GM12878 (cell line): Measurements from ENCODE around the gene PRMT7. TPM values are rescaled to one million over a fixed set of nuclear protein-coding genes. Genes with fewer than 3 reads are reported as not detected.

Experiments used
- ATAC-seq: fragments of 200-7000 bp; cut with Tn5 transposase; 3 replicates; pipeline ENCODE4 v1.9.1; 2020; ENCODE audit warnings: mild to moderate bottlenecking, moderate library complexity
- BruUV-seq: library from RNA; stranded (reverse); fragments of 400-500 nt; replicated peaks from 2 replicates; lab custom pipeline; 2021; lab: Mats Ljungman, UMichigan
- CTCF ChIA-PET: fragments of 300-600 bp; sonication (Branson Sonifier 250); formaldehyde crosslinking; extraction: SDS; loops from one replicate; lab custom pipeline; 2021; ENCODE audit warnings: inconsistent platforms; lab: Yijun Ruan, JAX
- POLR2A ChIA-PET: fragments of 350-600 bp; formaldehyde crosslinking; extraction: SDS; loops from one replicate; lab custom pipeline; 2021; ENCODE audit warnings: inconsistent platforms; lab: Charles Lee
- RAD21 ChIA-PET: fragments of 300-600 bp; sonication (Branson Sonifier 250); formaldehyde crosslinking; loops from one replicate; lab custom pipeline; 2023; ENCODE audit warnings: antibody characterized with exemption; ENCODE audit not compliant: unreplicated experiment; lab: Charles Lee
- SMC1A ChIA-PET: fragments of 300-600 bp; sonication (Branson Sonifier 250); formaldehyde crosslinking; loops from one replicate; lab custom pipeline; 2023; ENCODE audit not compliant: unreplicated experiment, uncharacterized antibody; lab: Charles Lee
- DNase-seq: peaks from one replicate; pipeline ENCODE4 v3.0.0-alpha.2; 2011; ENCODE audit warnings: low read depth, low spot score
- FAIRE-seq: peaks from 3 replicates; lab custom pipeline; 2011; peaks lifted over from hg19 to GRCh38; lab: Jason Lieb, UNC
- H2AFZ ChIP-seq: 2 replicates; pipeline ENCODE4 v1.6.0; 2011; ENCODE audit warnings: low read depth, low read length, control low read depth; ENCODE audit not compliant: control insufficient read depth
- H3K27ac ChIP-seq: 2 replicates; pipeline ENCODE4 v1.5.1; 2011; ENCODE audit warnings: control low read depth; ENCODE audit not compliant: control insufficient read depth, insufficient read depth
- H3K27me3 ChIP-seq, 2 experiments: replicated peaks in 1 of 2; 2 replicates each; pipeline versions ENCODE4 v1.6.0 to v1.6.1; 2011; ENCODE audit warnings: low read length in 1 of 2; ENCODE audit not compliant: control insufficient read depth in 2 of 2, insufficient read depth in 2 of 2
- H3K36me3 ChIP-seq, 2 experiments: 2 replicates each; pipeline ENCODE4 v1.5.1; 2011; ENCODE audit warnings: low read length in 1 of 2; ENCODE audit not compliant: control insufficient read depth in 2 of 2, insufficient read depth in 2 of 2
- H3K4me1 ChIP-seq: 2 replicates; pipeline ENCODE4 v1.6.1; 2011; ENCODE audit warnings: mild to moderate bottlenecking, low read length, moderate library complexity, mixed read lengths; ENCODE audit not compliant: control insufficient read depth, insufficient read depth
- H3K4me2 ChIP-seq: 2 replicates; pipeline ENCODE4 v1.6.0; 2011; ENCODE audit warnings: control low read depth; ENCODE audit not compliant: control insufficient read depth, insufficient read depth
- H3K4me3 ChIP-seq: fragments of 200-600 bp; sonication (generic); 2 replicates; pipeline ENCODE4 v1.5.1; 2016
- H3K79me2 ChIP-seq: 2 replicates; pipeline ENCODE4 v1.6.0; 2011; ENCODE audit warnings: low read length; ENCODE audit not compliant: control insufficient read depth, insufficient read depth
- H3K9ac ChIP-seq: 2 replicates; pipeline ENCODE4 v1.8.0; 2011; ENCODE audit warnings: low read length, control low read depth, mixed read lengths; ENCODE audit not compliant: control insufficient read depth, insufficient read depth
- H3K9me3 ChIP-seq: replicated peaks from 3 replicates; pipeline ENCODE4 v1.5.1; 2011; ENCODE audit warnings: mild to moderate bottlenecking, low read length; ENCODE audit not compliant: control insufficient read depth, insufficient read depth
- H4K20me1 ChIP-seq: 2 replicates; pipeline ENCODE4 v1.6.0; 2011; ENCODE audit not compliant: control insufficient read depth, insufficient read depth
- CEBPB ChIP-seq, 2 experiments: fragments of 150-350 bp in 1 of 2; IDR thresholded peaks; 2 replicates each; pipeline ENCODE4 v1.6.1; 2012 to 2014; ENCODE audit warnings: low read depth in 2 of 2, low read length in 2 of 2, borderline replicate concordance in 1 of 2, inconsistent platforms in 1 of 2
- CHD2 ChIP-seq: IDR thresholded peaks from 2 replicates; pipeline ENCODE4 v1.6.1; 2011; ENCODE audit warnings: low read depth, low read length, improper control_type of control experiment, borderline replicate concordance
- EED ChIP-seq: sonication (generic); IDR thresholded peaks from 2 replicates; pipeline ENCODE4 v1.6.1; 2016; ENCODE audit warnings: antibody characterized with exemption, low read depth
- IKZF1 ChIP-seq: fragments of 450-650 bp; conservative IDR thresholded peaks from 2 replicates; pipeline ENCODE4 v1.6.1; 2017; ENCODE audit warnings: antibody characterized with exemption, mild to moderate bottlenecking
- IKZF2 ChIP-seq, 2 experiments: fragments of 450-650 bp; IDR thresholded peaks; 2 replicates each; pipeline ENCODE4 v1.6.1; 2017; ENCODE audit warnings: mild to moderate bottlenecking in 2 of 2, moderate library complexity in 2 of 2
- LARP7 ChIP-seq: fragments of 450-650 bp; IDR thresholded peaks from 2 replicates; pipeline ENCODE4 v1.6.1; 2017; ENCODE audit warnings: mild to moderate bottlenecking
- MTA3 ChIP-seq: IDR thresholded peaks from 2 replicates; pipeline ENCODE4 v1.6.1; 2012; ENCODE audit warnings: low read length, inconsistent platforms, borderline replicate concordance
- NR2C1 ChIP-seq: fragments of 450-650 bp; IDR thresholded peaks from 2 replicates; pipeline ENCODE4 v1.6.1; 2017; ENCODE audit warnings: antibody characterized with exemption, mild to moderate bottlenecking, moderate library complexity
- POLR2AphosphoS2 ChIP-seq: IDR thresholded peaks from 2 replicates; pipeline ENCODE4 v1.6.1; 2011; ENCODE audit warnings: low read depth, mild to moderate bottlenecking, low read length, improper control_type of control experiment, moderate library complexity
- RB1 ChIP-seq: fragments of 450-650 bp; formaldehyde crosslinking; IDR thresholded peaks from 2 replicates; pipeline ENCODE4 v1.6.1; 2017; ENCODE audit warnings: mild to moderate bottlenecking, borderline replicate concordance
- RBBP5 ChIP-seq: fragments of 200-600 bp; sonication (generic); conservative IDR thresholded peaks from 2 replicates; pipeline ENCODE4 v1.6.1; 2016
- RCOR1 ChIP-seq: conservative IDR thresholded peaks from 2 replicates; pipeline ENCODE4 v1.6.1; 2012; ENCODE audit warnings: low read depth, low read length, improper control_type of control experiment
- SREBF1 ChIP-seq: IDR thresholded peaks from 2 replicates; pipeline ENCODE4 v1.6.1; 2012; ENCODE audit warnings: mild to moderate bottlenecking, low read length
- TAF1 ChIP-seq: IDR thresholded peaks from 2 replicates; pipeline ENCODE4 v1.6.1; 2011; ENCODE audit warnings: mild to moderate bottlenecking, low read depth, low read length, borderline replicate concordance
- WGBS: methylation state at CpG from one replicate; pipeline ENCODE4 v1.1.6; 2016; ENCODE audit warnings: low lambda C conversion rate; ENCODE audit not compliant: insufficient replicate concordance, insufficient coverage; ENCODE audit errors: missing lambda C conversion rate; 5-methylcytosine and 5-hydroxymethylcytosine counted together
- in situ Hi-C: fragments of 300-500 bp; cut with MboI; formaldehyde crosslinking; loops from 9 replicates; pipeline ENCODE4 v1.14.3; 2018; ENCODE audit warnings: mixed read lengths
- intact Hi-C: fragments of 100-400 bp; cut with micrococcal nuclease; formaldehyde crosslinking; loops from one replicate; pipeline ENCODE4 v1.14.2; 2022; ENCODE audit not compliant: unreplicated experiment
- polyA plus RNA-seq, 11 experiments: library from polyadenylated mRNA; depleted of rRNA in 4 of 11; unstranded in 6 of 11; stranded (reverse) in 5 of 11; fragments of >200 nt; fragmentation: Nextera tagmentation in 4 of 11; fragmentation: Illumina TruSeq in 1 of 11; extraction: Ambion mirVana in 4 of 11; extraction: Trizol in 1 of 11; gene quantifications; 1 replicate in 1 of 11; 2 replicates in 10 of 11; pipeline versions ENCODE4 v1.2.1 to v1.2.3, GENCODE V29; 2011 to 2016; ENCODE audit warnings: inconsistent platforms in 2 of 11, missing spikeins in 2 of 11, low read depth in 1 of 11
- total RNA-seq, 4 experiments: library from RNA; depleted of rRNA in 3 of 4; stranded (reverse); fragments of >200 nt in 3 of 4; fragmentation: Illumina TruSeq in 1 of 4; extraction: Trizol in 1 of 4; gene quantifications; 2 replicates each; pipeline versions ENCODE4 v1.2.1 to v1.2.3, GENCODE V29; 2013 to 2021
- TF ChIP-seq, protein P1 (sequence below): fragments of 450-650 bp; conservative IDR thresholded peaks from 2 replicates; pipeline ENCODE4 v1.6.1; 2017; ENCODE audit warnings: mild to moderate bottlenecking, moderate library complexity
- TF ChIP-seq, protein P2 (sequence below): fragments of 150-350 bp; IDR thresholded peaks from 2 replicates; pipeline ENCODE4 v1.6.1; 2016; ENCODE audit warnings: low read depth, low read length
- TF ChIP-seq, protein P3 (sequence below): fragments of 450-650 bp; IDR thresholded peaks from 2 replicates; pipeline ENCODE4 v1.6.1; 2018; ENCODE audit warnings: borderline replicate concordance, mild to moderate bottlenecking; ENCODE audit not compliant: partially characterized antibody

The PRMT7 gene
- total and polyA plus RNA-seq, 10 of the 15 experiments (the other 5 are each of a cell fraction or from before 2014, with no cell fraction given), result 5.1 to 56.1 (median 42.0) TPM

DNA sequence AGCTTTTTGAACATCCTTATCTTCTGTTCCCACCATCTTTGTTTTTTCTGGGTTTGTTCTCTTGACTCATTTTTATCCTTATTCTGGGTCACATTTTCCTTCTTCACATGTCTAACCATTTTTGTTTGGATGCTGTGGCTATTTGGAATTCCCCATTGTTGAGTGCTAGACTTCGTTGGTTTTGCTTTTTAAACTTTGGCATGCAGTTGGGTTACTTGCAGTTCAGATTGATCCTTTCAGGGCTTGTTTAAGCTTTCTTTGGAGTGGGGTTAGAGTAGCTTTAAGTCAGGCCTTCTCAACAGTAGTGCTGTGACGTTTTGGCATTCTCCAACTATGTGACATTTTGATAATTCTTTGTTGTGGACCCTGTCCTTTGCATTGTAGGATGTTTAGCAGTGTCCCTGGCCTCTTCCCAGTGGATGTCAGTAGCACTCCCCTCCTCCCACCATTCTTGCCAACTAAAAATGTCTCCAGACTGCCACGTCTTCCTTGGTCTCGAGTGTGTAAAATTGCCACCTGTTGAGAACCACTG lies 21.1 kb downstream of the PRMT7 start:
- POLR2A ChIA-PET, result interaction anchor here (0.9 to 1.1 kb wide), 3 partner anchors 24 to 95 kb away, joined by 3 read pairs; no protein-coding TSS in a partner anchor
- Histone ChIP-seq H3K27me3 (no peaks in the 10 kb centered on the region), H2AFZ (no peak overlapping the region), H3K36me3 (peaks cover 1 to 26% of the 10 kb centered on the region in 2 experiments; a peak in 2 of 4 replicates), H3K9me3 (no peaks in the 10 kb centered on the region), H3K4me2 (no peak overlapping the region), H3K9ac (no peak overlapping the region), H3K4me1 (peaks cover 22% of the 10 kb centered on the region), H3K27ac (peak overlapping the region; percentile 26; the same call in 1 of the 2 replicates), H4K20me1 (no peaks in the 10 kb centered on the region), H3K79me2 (no peaks in the 10 kb centered on the region), H3K4me3 (no peak overlapping the region)
- RAD21 ChIA-PET, result interaction anchor here (1.2 to 15.5 kb wide), 3 partner anchors 13 to 91 kb away, joined by 3 to 399 read pairs (median 3); partner anchors contain the start of gene SLC7A6
- FAIRE-seq, result no peak
- no peak for ATAC-seq
- in situ Hi-C loops (no loop called here), intact Hi-C loops (no loop called here)
- SMC1A ChIA-PET, result interaction anchor here (0.6 to 2.9 kb wide), 8 partner anchors 13 to 174 kb away, joined by 3 to 15 read pairs (median 4); partner anchors contain the start of gene SLC7A6
- CTCF ChIA-PET, result interaction anchor here (1.0 to 21.7 kb wide), 6 partner anchors 28 to 139 kb away, joined by 3 to 747 read pairs (median 3); partner anchors contain the start of genes PLA2G15 and SLC7A6
- 61% methylated on average over 4 of the region's 4 CpGs for WGBS
- BruUV-seq, result no TSS peak
- DNase-seq, result no peak
- TF ChIP-seq POLR2AphosphoS2, result no peak
- no peak for TF ChIP-seq MTA3
- TF ChIP-seq, protein P1, sequence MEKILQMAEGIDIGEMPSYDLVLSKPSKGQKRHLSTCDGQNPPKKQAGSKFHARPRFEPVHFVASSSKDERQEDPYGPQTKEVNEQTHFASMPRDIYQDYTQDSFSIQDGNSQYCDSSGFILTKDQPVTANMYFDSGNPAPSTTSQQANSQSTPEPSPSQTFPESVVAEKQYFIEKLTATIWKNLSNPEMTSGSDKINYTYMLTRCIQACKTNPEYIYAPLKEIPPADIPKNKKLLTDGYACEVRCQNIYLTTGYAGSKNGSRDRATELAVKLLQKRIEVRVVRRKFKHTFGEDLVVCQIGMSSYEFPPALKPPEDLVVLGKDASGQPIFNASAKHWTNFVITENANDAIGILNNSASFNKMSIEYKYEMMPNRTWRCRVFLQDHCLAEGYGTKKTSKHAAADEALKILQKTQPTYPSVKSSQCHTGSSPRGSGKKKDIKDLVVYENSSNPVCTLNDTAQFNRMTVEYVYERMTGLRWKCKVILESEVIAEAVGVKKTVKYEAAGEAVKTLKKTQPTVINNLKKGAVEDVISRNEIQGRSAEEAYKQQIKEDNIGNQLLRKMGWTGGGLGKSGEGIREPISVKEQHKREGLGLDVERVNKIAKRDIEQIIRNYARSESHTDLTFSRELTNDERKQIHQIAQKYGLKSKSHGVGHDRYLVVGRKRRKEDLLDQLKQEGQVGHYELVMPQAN, result no peak
- no peak for TF ChIP-seq IKZF1
- TF ChIP-seq, protein P2, sequence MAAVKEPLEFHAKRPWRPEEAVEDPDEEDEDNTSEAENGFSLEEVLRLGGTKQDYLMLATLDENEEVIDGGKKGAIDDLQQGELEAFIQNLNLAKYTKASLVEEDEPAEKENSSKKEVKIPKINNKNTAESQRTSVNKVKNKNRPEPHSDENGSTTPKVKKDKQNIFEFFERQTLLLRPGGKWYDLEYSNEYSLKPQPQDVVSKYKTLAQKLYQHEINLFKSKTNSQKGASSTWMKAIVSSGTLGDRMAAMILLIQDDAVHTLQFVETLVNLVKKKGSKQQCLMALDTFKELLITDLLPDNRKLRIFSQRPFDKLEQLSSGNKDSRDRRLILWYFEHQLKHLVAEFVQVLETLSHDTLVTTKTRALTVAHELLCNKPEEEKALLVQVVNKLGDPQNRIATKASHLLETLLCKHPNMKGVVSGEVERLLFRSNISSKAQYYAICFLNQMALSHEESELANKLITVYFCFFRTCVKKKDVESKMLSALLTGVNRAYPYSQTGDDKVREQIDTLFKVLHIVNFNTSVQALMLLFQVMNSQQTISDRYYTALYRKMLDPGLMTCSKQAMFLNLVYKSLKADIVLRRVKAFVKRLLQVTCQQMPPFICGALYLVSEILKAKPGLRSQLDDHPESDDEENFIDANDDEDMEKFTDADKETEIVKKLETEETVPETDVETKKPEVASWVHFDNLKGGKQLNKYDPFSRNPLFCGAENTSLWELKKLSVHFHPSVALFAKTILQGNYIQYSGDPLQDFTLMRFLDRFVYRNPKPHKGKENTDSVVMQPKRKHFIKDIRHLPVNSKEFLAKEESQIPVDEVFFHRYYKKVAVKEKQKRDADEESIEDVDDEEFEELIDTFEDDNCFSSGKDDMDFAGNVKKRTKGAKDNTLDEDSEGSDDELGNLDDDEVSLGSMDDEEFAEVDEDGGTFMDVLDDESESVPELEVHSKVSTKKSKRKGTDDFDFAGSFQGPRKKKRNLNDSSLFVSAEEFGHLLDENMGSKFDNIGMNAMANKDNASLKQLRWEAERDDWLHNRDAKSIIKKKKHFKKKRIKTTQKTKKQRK, result no peak
- no peak for TF ChIP-seq RBBP5
- TF ChIP-seq RB1, result no peak
- no peak for TF ChIP-seq LARP7
- no peak for TF ChIP-seq CEBPB (IDR thresholded peaks at IDR 0.05; ENCODE audit: borderline replicate concordance in 1 of 2, low read depth in 2 of 2, low read length in 2 of 2)
- no peak for TF ChIP-seq EED
- TF ChIP-seq IKZF2 (IDR thresholded peaks at IDR 0.05), result no peak
- no peak for TF ChIP-seq CHD2
- TF ChIP-seq, protein P3, sequence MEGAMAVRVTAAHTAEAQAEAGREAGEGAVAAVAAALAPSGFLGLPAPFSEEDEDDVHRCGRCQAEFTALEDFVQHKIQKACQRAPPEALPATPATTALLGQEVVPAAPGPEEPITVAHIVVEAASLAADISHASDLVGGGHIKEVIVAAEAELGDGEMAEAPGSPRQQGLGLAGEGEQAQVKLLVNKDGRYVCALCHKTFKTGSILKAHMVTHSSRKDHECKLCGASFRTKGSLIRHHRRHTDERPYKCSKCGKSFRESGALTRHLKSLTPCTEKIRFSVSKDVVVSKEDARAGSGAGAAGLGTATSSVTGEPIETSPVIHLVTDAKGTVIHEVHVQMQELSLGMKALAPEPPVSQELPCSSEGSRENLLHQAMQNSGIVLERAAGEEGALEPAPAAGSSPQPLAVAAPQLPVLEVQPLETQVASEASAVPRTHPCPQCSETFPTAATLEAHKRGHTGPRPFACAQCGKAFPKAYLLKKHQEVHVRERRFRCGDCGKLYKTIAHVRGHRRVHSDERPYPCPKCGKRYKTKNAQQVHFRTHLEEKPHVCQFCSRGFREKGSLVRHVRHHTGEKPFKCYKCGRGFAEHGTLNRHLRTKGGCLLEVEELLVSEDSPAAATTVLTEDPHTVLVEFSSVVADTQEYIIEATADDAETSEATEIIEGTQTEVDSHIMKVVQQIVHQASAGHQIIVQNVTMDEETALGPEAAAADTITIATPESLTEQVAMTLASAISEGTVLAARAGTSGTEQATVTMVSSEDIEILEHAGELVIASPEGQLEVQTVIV, result no peak
- no peak for TF ChIP-seq RCOR1
- no peak for TF ChIP-seq SREBF1
- TF ChIP-seq NR2C1, result no peak
- TF ChIP-seq TAF1, result no peak
